ENCODE results near the gene PAPSS2.
"Not testable (repeated sequence)": the region's sequence is repeated elsewhere in the genome, so short reads cannot be mapped to it uniquely, and the experiment has no call there.

PAPSS2 gene

GRCh38 chr10:87659571-87660483 lies at the start of gene PAPSS2:
PAPSS2 (plus strand) TSS chr10:87659878; CDS start chr10:87659982, 104 bp downstream.
- DNase-seq: peak; percentile 11

DNA sequence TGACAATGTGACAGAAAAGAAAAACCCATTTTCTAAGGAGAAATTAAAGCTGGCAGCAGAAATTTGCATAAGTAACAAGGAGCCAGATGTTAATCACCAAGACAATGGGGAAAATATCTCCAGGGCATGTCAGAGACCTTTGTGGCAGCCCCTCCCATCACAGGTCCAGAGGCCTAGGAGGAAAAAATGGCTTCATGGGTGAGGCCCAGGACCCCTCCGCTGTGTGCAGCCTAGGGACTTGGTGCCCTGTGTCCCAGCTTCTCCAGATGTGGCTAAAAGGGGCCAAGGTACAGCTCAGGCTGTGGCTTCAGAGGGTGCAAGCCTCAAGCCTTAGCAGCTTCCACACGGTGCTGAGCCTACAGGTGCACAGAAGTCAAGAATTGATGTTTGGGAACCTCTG lies 48.3 kb upstream of the PAPSS2 start:
- not testable (repeated sequence) for DNase-seq

DNA sequence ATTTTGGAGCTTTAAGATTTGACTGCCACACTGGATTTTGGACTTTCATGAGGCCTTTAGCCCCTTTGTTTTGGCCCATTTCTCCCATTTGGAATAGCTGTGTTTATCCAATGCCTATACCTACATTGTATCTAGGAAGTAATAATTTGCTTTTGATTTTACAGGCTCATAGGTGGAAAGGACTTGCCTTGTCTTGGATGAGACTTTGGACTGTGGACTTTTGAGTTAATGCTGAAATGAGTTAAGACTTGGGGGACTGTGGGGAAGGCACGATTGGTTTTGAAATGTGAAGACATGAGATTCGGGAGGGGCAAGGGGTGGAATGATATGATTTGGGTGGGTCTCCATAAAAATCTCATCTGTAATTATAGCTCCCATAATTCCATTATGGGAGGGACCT lies 47.6 kb upstream of the PAPSS2 start:
- DNase-seq: no peak

DNA sequence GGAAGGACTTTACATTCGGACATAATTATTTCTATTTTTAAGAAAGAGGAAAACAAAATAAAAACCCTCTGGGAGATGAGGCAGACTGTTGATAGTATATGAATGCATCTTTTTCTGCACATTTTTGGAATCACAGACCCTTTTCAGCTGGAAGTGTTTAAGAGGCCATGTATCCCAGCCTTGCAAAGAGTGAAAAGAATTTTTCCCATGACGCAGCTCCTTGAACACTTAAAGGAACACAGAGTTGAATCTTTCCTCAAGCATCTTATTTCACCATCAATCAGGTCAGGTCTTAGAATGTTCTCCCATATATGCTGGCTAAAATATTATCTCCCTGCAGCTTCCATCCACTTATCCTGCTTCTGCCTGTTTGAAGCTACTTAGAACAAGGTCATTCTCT lies 45.9 kb upstream of the PAPSS2 start:
- DNase-seq: no peak

DNA sequence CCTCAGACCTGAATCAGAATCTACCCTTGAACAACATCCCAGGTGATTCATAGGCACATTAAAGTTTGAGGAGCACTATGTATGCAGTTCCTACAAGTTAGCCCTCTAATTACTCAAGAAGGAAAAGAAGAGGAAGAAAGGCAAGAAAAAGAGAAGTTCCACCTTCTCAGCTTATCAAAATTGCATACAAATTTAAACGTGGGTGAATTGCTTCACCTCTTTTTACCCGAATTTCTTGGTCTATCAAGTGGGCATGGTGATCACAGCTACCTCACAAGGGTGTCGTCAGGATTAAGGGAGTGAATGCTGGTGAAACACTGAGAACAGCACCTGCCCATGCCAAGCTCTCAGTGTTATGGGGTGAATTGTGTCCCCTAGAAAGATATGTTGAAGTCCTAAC lies 43.8 kb upstream of the PAPSS2 start:
- DNase-seq: no peak

- DNase-seq: no peak
Measured at GRCh38 chr10:87617503-87617902, 42.2 kb upstream of the PAPSS2 start.

DNA sequence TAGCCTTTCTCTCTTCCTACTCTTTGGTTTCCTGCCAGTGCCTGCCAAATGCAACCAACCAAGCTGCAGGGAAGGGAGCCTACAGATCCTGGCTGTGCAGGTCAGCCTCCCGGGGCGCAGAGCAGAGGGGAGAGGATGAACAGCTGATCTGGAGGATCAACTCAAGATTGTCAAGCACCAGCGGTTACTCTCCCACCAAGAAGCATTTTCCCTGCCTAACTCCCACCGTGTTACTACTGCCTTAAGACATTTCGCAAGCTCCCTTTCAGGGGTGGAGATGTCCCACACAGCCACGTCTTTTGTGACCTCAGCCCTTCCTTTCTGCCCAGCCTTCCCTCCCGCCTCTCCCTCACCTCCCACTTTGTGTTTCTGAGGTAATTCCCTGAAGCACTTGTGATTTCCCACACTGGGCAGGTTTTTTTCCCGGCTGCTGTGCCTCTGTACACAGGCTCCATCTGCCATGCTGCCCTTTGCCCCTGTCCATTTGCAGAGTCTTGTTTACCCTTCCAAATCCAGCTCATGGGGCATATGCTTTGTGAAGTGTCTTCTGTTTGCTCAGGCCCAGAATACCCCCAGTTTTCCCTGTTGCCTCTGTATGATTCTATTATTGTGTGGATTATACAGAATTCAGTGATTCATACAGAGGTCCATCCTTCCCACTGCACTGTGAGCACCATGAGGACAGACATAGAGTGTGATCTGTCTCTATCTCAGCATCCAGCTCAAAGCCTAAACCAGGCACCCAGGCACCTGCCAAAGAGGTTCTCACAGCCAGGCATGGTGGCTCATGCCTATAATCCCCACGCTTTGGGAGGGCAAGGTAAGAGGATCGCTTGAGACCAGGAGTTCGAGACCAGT lies 40.9 kb upstream of the PAPSS2 start:
- DNase-seq: no peak

- DNase-seq: no peak
Measured at GRCh38 chr10:87619705-87620104, 40.0 kb upstream of the PAPSS2 start.

DNA sequence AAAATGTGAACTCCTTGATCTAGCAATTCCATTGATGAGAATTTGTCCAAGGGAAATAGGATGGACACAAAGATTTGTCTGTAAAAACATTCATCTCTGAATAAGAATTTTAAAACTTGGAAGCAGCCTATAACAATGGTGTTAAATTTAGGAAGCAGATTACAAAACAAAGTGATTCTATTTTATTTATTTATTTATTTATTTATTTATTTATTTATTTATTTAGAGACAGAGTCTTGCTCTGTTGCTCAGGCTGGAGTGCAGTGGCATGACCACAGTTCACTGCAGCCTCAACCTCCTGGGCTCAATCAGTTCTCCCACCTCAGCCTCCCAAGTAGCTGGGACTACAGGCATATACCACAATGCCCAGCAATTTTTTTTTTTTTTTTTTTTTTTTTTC lies 38.2 kb upstream of the PAPSS2 start:
- not testable (repeated sequence) for DNase-seq

DNA sequence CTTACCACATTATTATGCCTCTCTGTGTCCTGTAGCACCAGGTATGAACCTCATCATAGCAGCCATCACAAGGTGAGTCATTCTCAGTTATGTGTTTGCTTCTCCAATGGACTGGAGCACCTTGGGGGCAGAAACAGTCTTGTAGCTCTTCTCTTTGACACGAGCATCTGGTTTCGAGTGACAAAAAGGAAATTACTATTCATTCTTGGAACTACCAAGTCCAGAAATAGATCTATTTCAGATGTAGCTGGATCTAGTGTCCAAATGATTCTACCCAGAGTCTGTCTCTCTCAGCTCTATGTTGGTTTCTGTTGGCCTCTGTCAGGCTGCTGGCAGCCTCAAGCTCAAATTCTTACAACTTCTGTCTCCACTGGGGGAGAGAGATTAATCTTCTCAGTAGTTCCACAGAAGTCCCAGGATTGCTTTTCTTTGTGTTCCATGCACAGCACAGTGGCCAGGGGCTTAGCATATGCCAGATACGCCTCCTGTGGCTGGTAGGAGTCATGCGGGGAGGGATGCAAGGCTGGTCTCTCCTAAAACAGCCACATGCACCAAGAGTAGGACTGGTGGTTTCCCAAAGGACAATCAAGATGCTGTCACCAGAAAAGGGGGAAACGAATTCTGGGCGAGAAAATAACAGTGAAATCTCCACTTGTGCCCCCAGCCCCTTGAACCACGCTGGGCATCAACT lies 37.2 kb upstream of the PAPSS2 start:
- DNase-seq: no peak

DNA sequence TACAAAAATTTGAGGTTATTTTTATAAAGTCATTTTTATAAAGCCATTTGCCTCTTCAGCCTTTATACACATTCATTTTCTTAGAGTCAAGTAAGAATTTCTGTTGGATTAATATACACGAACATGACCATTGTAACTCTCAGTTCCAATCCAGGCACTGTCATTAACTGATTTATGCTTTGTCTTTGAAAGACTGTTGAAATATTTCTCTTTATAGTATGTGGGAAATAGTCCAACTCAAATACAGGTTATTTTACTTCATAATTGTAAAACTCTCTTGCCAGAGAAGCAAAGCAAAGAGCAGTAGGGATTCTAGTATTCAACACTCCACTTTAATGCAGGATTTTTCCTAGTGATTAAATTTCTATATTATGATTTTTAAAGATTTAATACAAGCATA lies 36.5 kb upstream of the PAPSS2 start:
- DNase-seq: no peak

DNA sequence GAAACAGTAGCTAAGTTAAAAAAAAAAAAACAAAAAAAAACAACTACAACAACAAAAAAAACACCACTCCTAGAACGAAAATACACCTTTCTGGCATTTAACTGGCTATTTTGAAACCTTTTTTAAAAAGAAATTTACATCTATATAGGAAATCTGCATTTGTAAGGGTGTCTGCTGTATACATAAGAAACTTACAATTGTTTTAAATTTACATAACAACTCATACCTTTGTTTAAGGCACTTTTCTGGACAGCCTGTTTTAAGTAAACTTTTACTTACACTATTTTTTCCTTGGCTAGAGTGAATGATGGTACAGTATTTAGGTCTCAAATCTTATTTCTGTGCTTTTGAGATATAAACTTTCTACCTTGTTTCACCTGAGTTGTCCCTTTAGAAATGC lies 34.0 kb upstream of the PAPSS2 start:
- DNase-seq: no peak

- DNase-seq: no peak
Measured at GRCh38 chr10:87626422-87626892, 33.2 kb upstream of the PAPSS2 start.

DNA sequence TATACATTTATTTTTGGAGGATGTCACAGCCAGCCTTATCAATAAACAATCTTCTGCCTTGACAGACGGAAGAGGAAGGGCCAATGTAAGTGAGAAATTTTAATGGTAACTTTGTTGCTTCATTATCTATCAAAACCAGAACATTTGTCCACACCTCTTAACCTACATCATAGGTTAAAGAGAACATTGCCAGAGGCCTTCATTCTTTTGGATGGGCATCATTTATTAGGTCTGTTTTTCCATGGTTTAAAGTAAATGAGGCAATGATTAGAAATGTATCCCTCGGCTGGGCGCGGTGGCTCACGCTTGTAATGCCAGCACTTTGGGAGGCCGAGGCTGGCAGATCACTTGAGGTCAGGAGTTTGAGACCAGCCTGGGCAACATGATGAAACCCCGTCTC lies 29.5 kb upstream of the PAPSS2 start:
- no peak for DNase-seq

GRCh38 chr10:87632454-87632853 lies 27.2 kb upstream of the PAPSS2 start:
- no peak for DNase-seq

GRCh38 chr10:87634311-87634710 lies 25.4 kb upstream of the PAPSS2 start:
- no peak for DNase-seq

DNA sequence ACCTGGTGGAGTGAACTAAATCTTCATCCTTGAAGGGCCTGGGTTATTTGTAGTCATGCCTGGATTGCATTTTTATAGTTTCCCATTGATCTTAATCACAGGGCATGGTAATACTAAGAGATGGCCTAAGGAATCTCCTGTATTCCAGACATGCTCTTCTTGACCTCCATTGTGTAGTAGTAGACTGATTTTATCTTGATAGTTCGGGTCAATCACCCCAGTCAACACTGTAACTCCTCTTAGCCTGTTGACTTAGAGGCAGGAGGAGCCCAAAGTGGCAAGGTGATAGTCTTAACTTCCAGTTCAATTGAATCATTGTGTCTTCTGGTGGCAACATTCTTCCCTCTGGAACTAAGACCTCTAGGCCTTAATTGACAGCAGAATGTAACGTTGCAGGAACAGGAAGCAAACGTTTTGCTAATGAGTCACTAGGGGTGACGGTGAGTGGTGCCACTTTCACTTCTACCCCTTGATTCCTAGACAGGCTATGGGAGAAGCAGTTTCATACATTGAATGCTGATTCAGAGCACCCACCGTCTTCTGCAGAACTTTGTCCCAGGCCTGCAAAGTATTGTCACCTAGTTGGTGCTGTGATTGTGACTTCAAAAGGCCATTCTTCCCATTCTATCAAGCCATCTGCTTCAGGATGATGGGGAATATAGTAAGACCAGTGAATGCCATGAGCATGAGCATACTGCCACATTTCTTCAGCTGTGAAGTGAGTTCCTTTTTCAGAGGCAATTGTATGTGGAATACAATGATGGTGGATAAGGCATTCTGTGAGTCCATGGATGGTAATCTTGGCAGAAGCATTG lies 24.0 kb upstream of the PAPSS2 start:
- no peak for DNase-seq

DNA sequence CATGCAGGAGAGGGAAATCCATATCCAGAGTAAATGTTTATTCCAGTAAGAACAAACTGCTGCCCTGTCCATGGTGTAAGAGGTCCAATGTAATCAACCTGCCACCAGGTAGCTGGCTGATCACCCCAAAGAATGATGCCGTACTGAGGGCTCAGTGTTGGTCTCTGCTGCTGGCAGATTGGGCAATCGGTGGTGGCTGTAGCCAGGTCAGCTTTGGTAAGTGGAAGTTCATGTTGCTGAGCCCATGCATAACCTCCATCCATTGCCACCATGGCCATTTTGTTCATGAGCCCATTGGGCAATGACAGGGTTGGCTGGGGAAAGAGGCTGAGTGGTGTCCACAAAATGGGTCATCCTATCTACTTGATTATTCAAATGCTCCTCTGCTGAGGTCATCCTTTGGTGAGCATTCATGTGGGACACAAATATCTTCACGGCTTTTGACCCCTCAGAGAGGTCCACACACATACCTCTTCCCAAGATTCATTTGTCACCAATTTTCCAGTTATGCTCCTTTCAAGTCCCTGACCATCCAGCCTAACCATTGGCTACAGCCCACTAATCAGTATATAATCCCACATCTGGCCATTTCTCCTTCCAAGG lies 23.3 kb upstream of the PAPSS2 start:
- no peak for DNase-seq

- no peak for DNase-seq
Measured at GRCh38 chr10:87639493-87639892, 20.2 kb upstream of the PAPSS2 start.

DNA sequence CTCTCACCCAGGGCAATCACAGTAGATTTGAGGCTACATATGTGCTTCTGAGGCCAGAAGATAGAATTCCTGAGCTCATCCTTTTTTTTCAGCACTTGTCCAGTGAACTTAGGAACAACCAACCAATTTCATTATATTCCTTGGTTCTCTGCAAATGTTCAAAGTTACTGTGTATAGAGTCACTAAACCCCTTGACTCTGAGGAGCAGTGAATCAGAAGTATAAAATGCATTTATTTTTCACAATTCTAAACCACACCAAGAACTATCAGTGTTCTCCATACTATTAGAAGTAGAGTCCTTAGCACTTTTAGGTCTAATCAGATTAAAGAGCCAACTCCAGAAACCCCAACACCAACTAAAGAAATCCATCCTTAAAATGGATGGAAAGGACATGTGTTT lies 19.6 kb upstream of the PAPSS2 start:
- no peak for DNase-seq

DNA sequence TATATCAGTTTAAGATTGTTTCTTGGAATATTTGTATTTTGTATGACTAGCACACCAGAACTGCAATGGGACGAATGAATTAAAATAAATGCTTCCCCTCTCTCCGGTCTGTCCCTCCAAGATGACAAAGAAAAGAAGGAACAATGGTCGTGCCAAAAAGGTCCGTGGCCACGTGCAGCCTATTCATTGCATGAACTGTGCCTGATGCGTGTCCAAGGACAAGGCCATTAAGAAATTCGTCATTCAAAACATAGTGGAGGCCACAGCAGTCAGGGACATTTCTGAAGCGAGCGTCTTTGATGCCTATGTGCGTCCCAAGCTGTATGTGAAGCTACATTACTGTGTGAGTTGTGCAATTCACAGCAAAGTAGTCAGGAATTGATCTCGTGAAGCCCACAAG lies 17.2 kb upstream of the PAPSS2 start:
- DNase-seq: no peak

- DNase-seq: no peak
Measured at GRCh38 chr10:87642988-87643387, 16.7 kb upstream of the PAPSS2 start.
